Measurements from ENCODE around the gene KRT27.

The KRT27 gene

DNA sequence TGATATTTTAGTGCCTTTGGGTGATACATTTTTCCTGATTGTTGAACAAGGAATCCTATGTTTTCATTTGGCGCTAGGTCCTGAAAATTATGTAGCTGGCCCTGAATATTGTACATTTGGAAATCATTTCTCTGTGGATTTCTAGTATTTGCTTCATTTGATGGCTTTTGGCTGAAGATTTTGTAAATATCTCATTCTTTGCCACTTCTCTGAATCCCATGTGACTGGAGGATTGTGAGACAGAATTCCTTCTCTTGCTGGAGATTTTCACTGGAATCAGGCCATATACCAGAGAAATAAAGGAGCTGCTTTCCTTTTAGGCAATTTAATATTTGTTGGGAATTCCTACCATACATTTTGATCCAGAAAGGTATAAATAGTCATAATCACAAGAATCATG is 8.8 kb upstream of the KRT27 start:
- CTCF ChIA-PET, result interaction anchor here (0.7 to 2.9 kb wide), 5 partner anchors 10 to 230 kb away, joined by 3 to 11 read pairs (median 5); partner anchors contain the start of gene KRT27
- POLR2A ChIA-PET, result no interaction called here
- DNase-seq (ENCODE audit: extremely low spot score), result no peak
- TF ChIP-seq, protein P1, sequence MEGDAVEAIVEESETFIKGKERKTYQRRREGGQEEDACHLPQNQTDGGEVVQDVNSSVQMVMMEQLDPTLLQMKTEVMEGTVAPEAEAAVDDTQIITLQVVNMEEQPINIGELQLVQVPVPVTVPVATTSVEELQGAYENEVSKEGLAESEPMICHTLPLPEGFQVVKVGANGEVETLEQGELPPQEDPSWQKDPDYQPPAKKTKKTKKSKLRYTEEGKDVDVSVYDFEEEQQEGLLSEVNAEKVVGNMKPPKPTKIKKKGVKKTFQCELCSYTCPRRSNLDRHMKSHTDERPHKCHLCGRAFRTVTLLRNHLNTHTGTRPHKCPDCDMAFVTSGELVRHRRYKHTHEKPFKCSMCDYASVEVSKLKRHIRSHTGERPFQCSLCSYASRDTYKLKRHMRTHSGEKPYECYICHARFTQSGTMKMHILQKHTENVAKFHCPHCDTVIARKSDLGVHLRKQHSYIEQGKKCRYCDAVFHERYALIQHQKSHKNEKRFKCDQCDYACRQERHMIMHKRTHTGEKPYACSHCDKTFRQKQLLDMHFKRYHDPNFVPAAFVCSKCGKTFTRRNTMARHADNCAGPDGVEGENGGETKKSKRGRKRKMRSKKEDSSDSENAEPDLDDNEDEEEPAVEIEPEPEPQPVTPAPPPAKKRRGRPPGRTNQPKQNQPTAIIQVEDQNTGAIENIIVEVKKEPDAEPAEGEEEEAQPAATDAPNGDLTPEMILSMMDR (IDR thresholded peaks at IDR 0.05; ENCODE audit: control extremely low read depth, extremely low read depth, low read depth, missing control alignments), result no peak

DNA sequence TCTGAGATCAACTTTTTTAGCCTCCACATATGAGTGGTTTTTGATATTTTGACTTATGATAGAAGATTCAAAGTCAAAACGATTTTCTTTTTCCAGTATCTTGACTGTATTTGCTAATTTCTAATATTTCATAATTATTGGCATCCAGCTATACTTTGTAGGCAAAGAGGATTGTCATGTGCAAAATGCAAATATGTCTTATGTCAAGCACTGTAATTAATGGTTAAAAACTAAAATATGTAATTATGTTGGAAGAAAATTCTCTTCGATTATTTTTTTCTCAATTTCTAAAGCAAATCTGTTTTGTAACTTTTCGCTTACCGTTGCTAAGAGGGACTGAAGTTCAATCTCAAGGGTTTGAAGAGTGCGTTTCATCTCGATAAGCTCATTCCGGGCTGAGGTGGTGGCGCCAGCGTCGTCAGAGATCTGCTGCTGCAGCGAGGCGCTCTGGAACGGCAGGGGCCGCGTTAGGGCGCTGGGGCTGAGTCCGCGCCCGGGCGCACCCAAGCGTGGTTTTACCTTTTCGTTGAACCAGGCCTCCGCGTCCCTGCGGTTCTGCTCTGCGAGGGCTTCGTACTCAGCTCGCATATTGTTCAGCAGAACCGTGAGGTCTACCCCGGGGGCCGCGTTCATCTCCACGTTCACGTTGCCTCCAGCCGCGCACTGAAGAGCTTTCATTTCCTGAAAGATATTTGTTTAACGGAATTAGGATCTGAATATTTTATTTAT is 3.0 kb downstream of the KRT27 start:
- TF ChIP-seq, protein P1 (IDR thresholded peaks at IDR 0.05; ENCODE audit: control extremely low read depth, extremely low read depth, low read depth, missing control alignments), result no peak
- ChIA-PET POLR2A (no interaction called here), CTCF (no interaction called here)
- no peak for DNase-seq (ENCODE audit: extremely low spot score)

DNA sequence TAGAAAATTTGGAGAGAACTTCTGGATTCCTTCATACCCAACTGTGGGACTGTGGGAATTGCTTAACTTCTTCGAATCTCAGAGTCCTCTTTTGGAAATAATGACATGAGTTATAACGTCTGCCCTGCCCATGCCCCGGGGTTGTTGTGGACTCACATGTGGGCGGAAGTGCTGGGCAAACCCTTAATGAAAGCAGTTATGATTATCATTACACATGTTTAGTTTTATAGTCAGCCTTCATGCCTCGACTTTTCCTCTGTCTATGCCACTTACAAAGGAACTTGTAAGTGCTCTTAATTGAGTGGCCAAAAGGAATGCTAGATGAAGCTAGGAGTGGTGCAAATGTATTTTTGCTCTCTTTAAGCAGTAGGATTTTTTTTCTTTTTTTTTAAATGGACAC is 3.9 kb downstream of the KRT27 start:
- POLR2A ChIA-PET, result no interaction called here
- no peak for DNase-seq (ENCODE audit: extremely low spot score)
- TF ChIP-seq, protein P1 (IDR thresholded peaks at IDR 0.05; ENCODE audit: control extremely low read depth, extremely low read depth, low read depth, missing control alignments), result no peak
- CTCF ChIA-PET, result no interaction called here

DNA sequence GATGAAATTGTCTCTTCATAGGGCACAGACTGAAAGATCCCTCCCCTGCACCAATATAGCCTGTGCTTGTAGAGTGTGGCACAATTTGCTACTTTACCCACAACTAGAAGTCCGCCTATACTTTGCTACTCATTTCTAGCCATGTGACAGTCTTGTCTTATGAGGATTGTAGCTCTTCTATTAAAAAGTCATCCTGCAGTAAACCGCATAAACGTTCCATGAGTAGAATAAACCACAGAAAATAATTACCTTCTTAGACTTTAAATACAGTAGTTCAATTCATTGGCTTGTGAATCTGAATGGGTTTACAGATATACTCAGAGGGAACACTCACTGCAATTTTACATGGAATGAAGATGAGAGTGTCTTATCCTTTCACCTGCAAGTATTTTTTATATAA is 4.4 kb downstream of the KRT27 start:
- TF ChIP-seq, protein P1 (IDR thresholded peaks at IDR 0.05; ENCODE audit: control extremely low read depth, extremely low read depth, low read depth, missing control alignments), result no peak
- no peak for DNase-seq (ENCODE audit: extremely low spot score)
- CTCF ChIA-PET, result no interaction called here

DNA sequence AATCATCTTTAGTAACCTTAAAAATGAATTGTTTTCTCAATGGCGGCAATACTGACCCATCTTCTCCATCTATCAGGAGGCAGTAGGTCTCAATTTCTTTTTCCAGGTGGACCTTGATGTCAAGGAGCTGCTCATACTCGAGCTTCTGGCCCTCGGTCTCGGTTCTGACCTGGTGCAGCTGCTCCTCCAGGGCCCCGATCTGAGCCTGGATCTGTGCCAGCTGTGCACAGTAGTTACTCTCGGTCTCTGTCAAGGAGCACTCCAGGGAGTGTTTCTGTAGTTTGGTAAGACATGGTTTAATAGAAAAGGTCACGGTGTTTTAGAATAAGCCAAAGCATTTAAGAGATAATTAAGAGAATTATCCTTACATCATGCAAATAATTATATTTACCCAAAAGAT is 4.9 kb downstream of the KRT27 start:
- ChIA-PET POLR2A (no interaction called here), CTCF (interaction anchor here (1.0 to 1.5 kb wide), 2 partner anchors 10 to 25 kb away, joined by 4 read pairs; no protein-coding TSS in a partner anchor)
- no peak for DNase-seq (ENCODE audit: extremely low spot score)
- TF ChIP-seq, protein P1 (IDR thresholded peaks at IDR 0.05; ENCODE audit: control extremely low read depth, extremely low read depth, low read depth, missing control alignments), result no peak

More for the DNA sequence above, 4.4 kb downstream of the KRT27 start:
- POLR2A ChIA-PET, result no interaction called here

DNA sequence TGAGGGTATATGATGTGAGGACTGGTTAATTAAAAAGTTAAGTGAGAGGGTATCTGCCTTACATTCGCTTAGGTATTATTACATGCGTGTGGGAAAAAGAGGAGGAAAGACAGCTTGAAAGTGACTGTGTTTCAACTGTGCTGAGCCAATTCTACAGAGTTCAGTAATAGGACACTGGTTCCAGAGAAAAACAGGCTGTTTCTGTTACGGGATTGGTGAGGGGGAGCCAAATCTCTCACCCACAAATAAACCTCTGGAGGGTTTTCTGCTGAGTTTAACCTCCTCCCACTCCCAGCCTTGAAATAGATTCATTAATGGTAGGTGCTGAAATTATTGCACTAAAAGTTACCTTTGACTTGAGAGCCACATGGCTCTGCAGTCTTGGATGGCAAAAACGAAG is 6.4 kb downstream of the KRT27 start:
- POLR2A ChIA-PET, result no interaction called here
- no peak for DNase-seq (ENCODE audit: extremely low spot score)
- TF ChIP-seq, protein P1 (IDR thresholded peaks at IDR 0.05; ENCODE audit: control extremely low read depth, extremely low read depth, low read depth, missing control alignments), result no peak
- CTCF ChIA-PET, result no interaction called here

Measured in GM10248 (cell line).